NCI-H1930 (cell line): ENCODE measurements around the gene DPP10.
"Not testable (repeated sequence)": the region's sequence is repeated elsewhere in the genome, so short reads cannot be mapped to it uniquely, and the experiment has no call there.

Experiments
- DNase-seq, 2 experiments: peaks; one replicate each; lab custom pipeline; 2025; lab: John Stamatoyannopoulos, UW

Gene DPP10

DNA sequence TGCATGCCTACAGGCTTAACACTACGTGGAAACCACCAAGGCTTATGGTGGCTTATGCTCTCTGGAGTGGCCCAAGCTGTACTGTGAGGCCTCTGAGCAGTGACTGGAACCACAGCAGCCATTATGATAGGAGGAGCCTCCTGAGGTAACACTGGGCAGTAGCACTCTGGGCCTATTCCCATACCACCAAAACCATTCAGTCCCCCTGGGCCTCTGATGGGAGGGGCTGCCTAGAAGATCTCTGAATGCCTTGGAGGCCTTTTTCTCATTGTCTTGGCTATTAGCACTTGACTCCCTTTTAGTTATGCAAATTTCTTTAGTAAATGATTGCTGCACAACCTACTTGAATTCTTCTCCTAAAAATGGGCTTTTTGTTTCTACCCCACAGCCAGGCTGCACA lies 985.0 kb downstream of the DPP10 start:
- DNase-seq = no peak

DNA sequence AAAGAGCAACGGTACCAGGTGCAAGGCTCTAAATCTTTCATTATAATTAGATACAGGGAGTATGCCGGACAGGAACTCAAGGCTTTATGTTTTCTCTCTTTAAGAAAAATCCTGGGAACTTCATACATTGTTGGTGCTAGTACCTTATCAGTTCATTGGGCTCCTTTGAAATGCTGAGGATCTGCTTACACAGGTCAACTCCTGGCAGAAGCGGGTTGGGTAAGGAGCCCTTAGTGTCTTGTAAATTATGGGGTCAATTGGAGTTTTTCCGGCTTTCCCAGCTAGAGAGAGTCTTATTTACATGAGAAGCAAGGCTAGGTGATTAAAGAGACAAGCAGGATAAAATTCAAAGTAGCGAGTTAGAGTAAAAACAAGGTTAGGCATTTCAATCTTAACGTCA lies 998.3 kb downstream of the DPP10 start:
- not testable (repeated sequence) for DNase-seq

DNA sequence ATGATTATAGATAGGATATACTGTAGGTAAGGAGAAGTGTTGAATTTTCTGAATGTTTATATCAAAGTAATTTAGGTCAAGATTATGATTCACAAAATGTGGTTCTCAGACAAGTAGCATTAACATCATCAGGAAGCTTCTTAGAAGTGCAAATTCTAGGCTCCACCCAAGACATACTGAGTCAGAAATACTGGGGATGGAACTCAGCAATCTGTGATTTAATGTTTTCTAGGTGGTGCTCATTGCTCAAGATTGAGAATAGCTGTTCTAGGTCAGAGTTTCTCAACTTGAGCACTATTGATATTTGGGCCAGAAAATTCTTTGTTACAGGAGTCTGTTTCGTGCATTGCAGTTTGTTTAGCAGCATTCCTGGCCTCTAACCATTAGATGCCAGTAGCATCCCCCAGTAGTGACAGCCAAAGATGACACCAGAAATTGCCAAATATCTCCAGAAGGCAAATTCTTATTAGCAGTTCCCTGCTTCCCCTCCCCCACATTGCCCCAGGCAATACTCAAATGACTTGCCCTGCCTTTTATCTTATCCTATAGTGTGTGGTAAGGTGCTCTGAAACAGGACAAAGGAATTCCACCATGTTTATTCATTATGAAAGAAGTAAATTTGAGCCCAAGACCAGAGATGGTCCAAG lies 1001.2 kb downstream of the DPP10 start:
- DNase-seq = no peak

DNA sequence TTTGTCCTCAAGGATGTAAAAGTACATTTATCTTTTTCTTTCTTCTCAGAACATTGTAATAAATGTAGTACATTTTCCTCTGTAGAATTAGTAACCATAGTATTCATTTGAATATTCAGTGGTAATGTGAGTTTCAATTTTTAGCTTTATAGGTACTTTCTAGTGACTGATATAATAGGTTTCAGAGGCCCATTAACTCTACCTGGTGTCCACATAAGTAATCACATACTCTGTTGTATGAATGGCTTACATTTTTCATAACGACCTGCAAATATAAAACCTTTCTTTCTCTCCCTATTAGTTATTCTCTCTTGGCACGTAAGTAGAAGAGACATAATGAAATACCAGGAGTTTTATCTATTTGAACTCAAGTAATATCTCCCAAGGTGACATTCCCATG lies 1017.6 kb downstream of the DPP10 start:
- DNase-seq = no peak

DNA sequence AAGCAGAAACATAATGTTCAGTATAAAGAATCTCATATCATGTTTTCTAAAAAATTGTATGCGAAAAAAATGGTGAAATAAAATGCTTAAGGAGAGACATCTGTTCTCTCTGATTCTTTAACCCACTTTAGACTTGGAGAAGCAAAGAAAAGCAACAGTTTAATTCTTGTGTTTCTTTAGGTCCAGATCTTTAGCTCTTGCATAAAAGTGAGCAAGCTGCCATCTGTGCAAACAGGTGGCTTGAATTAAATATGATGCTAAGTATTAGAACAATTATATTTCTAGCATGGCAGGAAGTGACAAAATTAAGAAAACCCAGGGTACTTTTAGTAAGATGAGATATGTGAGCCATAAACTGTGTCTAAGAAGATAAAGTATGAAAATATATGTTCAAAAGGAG lies 1038.3 kb downstream of the DPP10 start:
- no peak for DNase-seq

DNA sequence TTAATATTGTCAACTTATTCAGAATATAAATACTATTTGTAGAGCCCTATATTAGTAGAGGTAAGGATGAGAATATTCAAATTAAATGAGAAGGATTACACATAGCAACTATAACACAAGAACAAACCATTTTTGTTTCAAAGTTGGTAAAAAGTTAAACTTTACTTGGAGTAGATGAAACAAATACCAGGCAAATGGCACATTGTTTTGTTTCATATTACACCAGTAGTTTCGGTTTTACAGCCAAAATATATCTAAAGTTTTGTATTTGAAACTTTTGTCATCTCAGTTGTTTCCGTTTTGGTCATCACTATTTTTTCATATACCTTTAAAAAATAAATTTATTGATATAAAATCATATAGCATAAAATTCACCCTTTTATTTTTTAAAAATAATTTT lies 1039.4 kb downstream of the DPP10 start:
- no peak for DNase-seq

DNA sequence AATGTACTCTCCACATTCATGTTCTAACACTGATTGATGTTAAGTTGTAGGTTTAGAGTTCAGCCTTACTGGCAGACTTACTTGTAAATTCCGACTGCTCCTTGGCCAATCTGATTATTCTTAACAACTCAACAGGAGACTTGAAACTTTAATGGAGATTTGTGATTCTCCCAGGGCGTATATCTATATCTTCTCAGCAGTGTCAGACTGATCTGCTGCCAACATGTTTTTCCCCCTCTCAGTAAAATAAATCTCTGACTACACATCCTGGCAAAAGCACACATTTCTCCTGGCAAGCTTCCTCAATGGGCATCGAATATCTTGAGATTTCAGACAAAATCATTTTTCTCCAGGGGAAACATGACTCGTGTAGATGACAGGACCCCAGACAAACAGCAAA lies 1041.2 kb downstream of the DPP10 start:
- DNase-seq = no peak

DNA sequence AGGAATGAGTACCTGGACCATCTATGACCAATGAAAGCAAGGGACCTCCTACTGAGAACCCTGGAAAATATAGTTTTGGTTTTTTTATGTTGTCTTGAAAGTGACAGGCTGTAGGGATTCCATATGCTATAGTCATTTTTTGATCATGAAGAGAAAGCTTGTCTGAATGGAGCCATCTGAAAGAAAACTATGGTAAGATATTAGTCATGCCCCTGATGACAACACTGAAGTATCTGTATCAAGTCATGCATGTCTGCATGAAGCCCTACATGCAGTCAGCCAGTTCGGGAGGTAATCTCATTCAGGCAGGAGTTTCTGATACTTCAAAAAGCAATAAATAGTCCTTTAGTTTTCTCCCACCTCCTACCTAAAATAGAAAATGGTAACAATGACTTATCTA lies 1042.0 kb downstream of the DPP10 start:
- DNase-seq = no peak

DNA sequence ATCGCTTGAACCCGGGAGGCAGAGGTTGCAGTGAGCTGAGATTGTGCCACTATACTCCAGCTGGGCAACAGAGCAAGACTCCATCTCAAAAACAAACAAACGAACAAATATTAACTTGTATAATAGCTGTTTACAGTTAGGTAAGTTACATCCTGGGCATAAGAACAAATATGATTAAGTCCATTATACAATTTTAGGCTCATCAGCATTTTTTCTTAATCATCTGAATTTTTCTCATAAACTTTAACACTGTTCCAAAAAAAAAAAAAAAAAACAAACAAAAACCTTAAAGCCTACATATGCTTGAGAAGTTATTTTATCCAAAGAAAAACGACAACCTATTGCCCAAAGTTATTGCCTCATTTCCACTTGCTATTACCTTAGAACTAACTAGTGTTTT lies 1042.5 kb downstream of the DPP10 start:
- no peak for DNase-seq

DNA sequence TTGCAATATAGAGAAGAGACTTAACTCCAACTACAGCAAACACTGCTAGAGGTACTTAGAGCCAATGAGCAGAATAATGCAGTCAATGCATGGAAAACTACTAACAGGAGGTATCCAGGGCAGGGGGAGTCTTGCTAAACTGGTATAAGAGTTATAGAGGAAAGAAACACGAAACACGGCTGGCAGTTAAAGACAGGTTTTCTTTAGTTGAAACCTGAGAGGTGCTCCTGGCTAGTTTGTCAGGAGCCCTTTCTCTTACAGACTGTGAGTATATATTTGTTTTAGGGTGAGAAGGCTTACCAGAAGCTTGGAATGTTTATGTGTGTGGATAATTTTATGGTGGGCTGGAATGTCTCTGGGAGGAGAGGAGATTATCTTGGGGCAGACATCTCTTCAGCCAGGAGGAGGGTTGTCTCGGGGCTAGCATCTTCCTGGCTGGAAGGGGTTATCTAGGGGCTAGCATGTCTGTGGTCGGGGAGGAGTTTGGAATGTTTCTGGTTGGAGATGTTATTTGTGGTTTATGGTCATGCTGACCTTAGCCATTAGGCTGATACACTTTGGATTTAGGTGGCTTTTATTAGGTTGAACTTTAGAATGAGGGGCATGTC lies 1048.8 kb downstream of the DPP10 start:
- DNase-seq = no peak

DNA sequence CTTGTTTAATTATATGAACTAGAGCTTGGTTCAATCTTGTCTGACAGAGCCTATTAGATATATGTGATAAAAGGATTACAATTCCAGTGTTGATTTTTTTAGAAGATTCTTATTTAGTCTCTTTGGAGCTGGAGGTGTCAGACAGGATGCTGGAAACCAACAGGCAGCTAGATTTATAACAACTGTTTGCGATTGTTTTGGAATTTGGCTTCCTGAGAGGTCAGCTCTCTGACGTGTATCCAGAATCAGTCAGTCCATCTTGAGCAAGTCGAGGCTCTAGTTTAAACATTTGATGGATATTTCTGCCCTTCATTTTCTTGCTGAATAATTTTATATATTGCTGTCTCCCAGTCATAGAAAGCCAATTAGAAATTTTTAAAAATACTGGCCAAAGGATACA lies 1062.9 kb downstream of the DPP10 start:
- DNase-seq = no peak

DNA sequence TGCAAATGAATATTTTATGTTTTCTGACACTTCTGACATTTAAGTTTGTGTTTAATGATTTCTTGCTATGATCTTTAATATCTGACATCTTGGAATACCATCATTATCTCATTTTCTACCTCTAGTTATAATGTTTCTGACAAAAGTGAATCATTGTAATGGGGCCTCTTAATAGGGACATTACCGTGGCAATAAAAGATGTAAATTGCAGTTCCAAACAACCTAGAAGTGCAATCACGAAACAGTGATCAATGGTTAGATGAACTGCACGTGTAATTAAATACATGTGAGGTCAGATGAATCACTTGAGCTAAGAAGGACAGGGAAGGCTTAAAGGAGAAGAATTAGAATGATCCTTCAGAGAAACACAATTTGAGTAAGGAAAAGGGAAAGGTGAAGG lies 1078.3 kb downstream of the DPP10 start:
- no peak for DNase-seq

DNA sequence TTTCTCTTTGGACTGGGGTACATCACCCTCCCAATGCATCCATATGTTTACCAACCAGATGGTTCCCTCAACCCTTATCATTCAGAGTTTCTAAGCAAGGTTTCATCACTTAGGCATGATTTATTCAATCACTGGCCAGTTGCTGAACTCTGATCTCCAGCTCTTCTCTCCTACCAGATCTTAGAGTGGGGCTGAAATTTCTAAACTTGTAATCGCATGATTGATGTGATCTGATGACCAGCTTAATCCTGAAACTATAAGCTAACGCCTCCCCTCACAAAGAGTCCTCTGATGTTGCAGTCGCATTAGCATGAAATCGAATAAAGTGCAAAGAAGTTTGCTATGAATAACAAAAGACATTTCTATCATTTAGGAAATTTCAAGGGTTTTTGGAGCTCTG lies 1082.0 kb downstream of the DPP10 start:
- DNase-seq = no peak

DNA sequence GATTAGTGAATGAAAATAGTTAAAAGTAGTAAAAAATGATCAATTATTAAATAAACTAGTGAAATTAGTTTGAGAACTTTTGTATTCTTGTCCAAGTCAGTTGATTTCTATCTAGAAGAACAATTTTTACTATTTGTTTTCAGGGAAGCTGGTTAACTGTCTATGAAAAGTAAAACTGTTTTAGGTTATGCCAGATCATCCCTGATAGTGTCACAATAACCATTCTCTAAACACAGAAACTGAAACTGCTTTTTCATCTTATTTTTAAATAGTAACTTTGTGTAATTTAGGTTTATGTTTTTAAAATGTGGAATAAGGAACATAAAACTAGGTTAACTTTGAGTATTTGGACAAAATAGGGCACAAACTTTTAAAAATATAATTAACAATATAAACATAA lies 1087.2 kb downstream of the DPP10 start:
- DNase-seq = no peak

DNA sequence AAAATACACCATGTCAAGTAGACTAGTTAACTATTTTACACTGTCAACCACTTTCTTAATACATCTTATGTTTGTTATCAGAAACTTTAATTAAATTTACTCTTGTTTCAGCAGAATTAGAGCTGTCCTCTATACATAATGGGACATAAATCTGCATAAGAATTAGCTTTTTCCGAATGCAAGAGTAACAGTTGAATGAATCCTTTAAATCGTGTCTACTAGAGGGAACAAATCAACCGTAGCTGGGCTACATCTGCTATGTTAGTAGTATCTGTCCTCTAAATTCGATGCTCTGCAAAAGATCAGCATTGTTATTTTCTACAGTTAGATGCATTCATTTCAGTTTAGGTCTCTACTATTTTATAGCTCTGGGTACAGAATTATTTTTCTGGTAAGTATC lies 1090.6 kb downstream of the DPP10 start:
- no peak for DNase-seq

DNA sequence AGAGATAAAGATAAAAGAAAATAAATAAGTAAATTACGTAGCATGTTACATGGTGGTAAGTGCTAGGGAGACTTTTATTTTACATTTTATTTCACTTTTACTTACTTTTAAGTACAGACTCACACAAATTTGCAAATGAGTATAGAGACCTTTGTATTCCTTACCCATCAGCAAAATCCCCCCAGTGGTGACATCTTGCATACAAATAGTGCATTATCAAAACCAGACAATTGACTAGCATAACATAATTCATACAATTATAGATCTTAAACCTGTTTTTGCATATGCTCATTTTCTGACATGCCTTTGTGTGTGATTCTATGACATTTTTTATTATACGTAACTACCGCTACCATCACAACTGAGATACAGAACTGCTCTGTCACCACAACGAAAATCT lies 1099.4 kb downstream of the DPP10 start:
- DNase-seq = no peak

DNA sequence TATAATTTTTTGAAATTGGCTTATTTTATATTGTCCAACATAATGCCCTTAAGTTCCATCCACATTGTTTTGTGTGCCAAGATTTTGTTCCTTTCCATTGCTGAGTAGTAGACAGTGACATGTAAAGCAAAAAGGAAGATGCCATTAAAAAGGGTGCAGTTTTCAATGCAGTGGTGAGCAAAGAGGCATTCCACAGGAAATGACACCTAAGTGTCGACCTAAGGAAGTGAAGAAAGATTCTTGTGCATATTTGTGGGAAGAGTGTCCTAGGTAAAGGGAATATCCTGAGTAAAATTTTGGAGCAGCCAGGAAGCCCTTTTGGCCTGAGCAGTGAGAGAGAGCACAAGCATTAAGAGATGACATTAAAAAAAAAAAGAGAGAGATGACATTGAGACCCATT lies 1099.9 kb downstream of the DPP10 start:
- no peak for DNase-seq

DNA sequence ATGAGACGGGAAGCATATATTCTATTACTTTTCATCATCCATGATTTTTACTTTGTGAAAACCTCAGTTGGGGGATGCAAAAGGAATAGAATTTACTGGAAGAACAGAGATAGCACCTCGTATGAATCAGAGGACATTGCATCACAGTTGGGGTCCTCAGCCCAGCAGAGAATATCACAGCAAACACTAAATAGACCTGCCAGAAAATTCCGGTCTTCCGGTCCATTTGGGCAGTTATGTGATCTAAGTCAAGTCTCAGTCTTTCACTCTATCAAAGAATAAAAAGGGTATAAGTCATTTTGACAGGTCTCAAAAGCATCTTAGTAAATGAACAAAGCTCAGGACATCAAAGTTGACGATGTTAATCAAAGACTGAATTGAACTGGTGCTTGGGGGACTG lies 1100.6 kb downstream of the DPP10 start:
- DNase-seq = no peak

DNA sequence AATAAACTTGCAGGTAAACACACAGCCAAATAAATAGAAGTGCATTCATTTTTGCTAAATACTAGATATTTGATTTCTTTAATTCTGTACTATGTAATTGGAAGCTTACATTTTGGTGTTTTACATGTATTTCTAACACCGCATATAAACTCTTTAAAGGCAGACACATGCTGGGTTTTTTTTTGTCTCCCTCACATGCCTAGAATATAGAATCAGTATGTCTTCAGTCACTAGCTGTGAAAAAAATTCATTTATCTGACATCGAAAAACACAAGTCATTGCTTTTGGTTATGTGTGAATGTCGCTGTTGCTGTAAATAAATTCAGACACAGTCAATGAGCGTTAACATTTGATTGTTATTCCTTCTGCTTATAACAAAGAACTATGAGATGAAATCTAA lies 1101.0 kb downstream of the DPP10 start:
- no peak for DNase-seq

DNA sequence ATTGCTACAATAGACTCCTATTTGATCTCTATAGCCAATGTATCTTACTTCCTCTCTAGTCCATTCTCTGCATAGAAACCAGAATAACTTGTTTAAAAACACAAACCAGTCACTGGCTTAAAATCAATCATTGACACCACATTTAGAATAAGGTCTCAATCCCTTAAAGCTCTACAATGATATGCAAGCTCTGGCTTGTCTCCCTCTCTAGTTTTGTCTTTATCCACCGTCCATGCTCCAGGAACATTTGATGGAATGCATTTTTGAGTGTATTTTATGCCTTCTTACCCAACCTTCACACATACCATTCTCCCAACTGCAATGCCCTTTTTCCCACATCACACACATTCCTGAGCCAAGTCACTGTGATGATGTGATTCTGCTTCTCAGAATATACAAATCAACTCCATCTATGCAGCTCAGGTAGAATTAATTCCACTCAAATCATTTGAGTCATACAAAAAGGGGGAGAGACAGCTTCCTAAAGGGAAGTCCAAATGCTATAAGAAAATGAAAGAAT lies 1107.2 kb downstream of the DPP10 start:
- DNase-seq = no peak

DNA sequence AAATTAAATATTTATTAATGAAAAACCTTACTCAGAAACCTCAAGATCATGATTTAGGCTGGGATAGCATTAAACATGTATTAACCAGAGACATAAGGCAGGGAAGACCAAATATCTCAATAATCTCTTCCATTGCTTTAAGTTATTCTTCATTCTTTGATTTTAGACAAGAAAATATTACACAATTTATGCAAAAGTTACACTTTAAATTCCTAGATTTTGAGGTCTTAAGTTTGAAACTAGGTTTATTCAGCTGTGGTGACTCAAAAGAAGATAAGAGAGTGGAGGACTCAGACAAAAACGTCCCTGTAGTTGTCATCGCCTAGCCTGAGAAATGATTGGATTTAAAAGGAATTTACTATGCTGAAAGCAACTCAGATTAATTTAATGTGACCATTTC lies 1110.3 kb downstream of the DPP10 start:
- no peak for DNase-seq

DNA sequence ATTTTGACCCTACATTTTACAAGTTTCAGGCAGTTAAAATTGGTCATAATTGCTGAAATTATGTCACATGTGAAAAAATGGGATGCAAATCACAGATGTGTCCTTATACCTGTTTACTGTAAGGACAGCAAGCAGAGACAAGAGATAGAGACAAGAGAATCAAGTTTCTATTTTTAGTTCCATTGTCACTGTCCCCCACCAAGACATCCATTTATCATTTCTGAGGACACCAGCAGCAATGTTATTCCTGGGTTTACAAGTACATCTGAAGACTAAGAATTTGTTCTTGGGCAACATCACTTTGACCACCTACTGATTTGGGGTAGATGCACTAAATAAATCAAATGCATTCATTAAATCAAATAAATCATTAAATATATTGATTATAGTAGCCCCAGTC lies 1111.7 kb downstream of the DPP10 start:
- DNase-seq = no peak

DNA sequence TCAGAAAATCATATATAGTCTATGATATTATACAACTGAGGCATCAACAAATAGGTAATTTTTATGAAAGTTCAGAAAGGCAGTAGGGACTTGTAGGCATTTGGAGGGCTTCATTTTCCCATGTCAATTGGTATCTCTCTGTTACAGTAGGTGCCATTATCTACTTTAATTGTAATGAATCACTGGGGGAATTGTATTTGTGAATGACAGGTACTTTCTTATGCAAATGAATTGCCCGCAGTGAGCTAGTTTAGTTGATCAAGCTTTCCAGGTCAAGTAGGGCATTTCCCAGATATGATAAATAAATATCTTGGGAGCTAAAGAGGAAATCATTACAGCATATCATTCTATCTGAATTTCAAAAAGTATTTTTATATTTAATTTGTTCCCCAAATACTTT lies 1116.3 kb downstream of the DPP10 start:
- DNase-seq = no peak

DNA sequence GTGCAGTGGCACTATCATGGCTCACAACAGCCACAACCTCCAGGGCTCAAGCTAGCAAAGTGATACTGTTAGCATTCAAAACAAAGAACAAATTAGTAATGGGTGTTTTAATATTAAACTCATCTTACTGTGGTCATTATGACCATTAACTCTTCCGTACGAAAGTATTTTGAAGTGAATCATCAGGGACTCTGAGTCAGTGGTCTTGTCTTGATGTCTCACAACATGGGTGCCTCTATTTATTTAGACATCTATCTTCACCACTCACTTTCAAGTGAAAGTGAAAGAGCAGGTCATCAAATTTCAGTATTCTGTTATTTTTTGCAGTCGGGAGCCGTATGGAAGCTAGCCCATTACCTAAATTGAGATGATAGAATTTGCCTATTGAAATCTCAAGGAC lies 1118.2 kb downstream of the DPP10 start:
- no peak for DNase-seq
